GM08714 (cell line): ENCODE data around the gene HSPA14.
"Not testable (repeated sequence)": the region's sequence is repeated elsewhere in the genome, so short reads cannot be mapped to it uniquely, and the experiment has no call there.

Experiments used
- H3K4me3 ChIP-seq: fragments of 200-500 bp; sonication (Bioruptor generic); 2 replicates; pipeline ENCODE4 v1.5.1; 2014; ENCODE audit warnings: mild to moderate bottlenecking, low read length, inconsistent platforms
- ZNF274 ChIP-seq: IDR thresholded peaks from 2 replicates; pipeline ENCODE4 v1.6.1; 2012; ENCODE audit warnings: mild to moderate bottlenecking, low read depth, low read length

The HSPA14 gene

GRCh38 chr10:14889318-14889717 is 51.2 kb downstream of the HSPA14 start:
- TF ChIP-seq ZNF274: no peak
- no peak overlapping the region for H3K4me3 ChIP-seq

DNA sequence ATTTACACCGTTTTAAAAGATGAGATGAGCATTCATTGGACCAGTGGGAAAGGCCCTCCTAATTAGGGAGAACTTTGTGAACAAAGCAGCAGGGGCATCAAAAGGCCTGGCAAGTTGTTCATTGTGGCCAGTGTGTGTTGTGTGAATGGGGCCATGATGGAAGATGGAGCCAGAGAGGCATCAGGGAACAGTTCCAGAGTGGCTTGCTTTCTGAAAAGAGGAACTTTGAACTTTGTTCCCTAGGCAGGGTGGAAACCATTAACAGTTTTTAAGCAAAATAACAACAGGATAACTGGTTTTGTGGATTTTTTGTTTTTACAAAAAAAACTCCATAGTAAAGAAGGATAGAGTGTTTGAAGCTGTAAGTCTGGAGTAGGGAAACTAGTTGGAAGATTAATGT is 53.0 kb downstream of the HSPA14 start:
- TF ChIP-seq ZNF274: no peak
- no peak overlapping the region for H3K4me3 ChIP-seq

DNA sequence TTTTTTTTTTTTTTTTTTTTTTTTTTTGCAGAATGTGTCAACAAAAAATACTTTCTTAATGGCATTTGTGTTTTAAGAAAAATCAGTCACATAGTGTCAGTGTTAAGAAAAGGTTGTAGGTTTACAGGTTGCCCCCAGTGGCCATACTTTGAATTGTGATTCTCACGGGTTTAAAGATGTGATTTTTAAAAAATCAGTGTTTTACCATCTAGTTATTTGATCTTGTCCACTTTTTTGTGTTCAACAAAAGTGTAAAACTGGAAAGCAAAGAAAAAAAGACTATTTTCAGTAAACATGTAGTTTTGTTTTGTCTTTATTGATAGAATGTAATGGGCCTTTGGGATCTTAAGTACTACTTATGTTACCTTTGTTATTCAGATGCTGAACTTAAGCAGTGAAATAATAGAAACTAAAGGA is 66.2 kb downstream of the HSPA14 start:
- H3K4me3 ChIP-seq: no peak overlapping the region
- no peak for TF ChIP-seq ZNF274

GRCh38 chr10:14904864-14905263 is 66.8 kb downstream of the HSPA14 start:
- no peak overlapping the region for H3K4me3 ChIP-seq
- TF ChIP-seq ZNF274: no peak

GRCh38 chr10:14905890-14906289 is 67.8 kb downstream of the HSPA14 start:
- H3K4me3 ChIP-seq: no peak overlapping the region
- no peak for TF ChIP-seq ZNF274

DNA sequence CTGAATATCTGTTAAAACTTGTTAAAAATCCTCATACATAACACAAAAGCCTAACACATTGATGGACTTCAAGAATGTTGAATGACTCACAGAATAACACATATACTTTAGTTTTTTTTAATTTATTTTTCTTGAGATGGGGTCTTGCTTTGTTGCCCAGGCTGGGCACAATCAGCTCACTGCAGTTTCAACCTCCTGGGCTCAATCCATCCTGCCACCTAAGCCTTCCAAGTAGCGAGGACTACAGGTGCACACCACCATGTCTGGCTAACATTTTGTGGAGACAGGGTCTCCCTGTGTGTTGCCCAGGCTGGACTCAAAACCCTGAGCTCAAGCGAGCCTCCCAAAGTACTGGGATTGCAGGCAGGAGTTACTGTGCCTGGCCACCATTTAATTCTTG is 68.7 kb downstream of the HSPA14 start:
- no peak for TF ChIP-seq ZNF274

DNA sequence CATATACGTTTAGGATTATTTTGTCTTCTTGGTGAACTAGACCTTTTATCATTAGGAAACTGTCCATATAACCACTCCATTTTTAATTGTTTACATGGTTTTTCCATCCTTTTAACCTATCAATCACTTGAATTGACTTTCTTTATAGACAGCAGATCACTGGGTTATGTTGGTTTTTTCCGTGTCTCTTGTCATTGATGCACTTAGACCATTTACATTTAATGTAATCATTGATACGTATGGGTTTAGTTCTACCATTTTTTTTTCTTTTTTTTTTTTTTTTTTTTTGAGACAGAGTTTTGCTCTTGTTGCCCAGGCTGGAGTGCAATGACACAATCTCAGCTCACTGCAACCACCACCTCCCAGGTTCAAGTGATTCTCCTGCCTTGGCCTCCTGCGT is 69.5 kb downstream of the HSPA14 start:
- H3K4me3 ChIP-seq: not testable (repeated sequence)

More for the DNA sequence above, 68.7 kb downstream of the HSPA14 start:
- no peak overlapping the region for H3K4me3 ChIP-seq

DNA sequence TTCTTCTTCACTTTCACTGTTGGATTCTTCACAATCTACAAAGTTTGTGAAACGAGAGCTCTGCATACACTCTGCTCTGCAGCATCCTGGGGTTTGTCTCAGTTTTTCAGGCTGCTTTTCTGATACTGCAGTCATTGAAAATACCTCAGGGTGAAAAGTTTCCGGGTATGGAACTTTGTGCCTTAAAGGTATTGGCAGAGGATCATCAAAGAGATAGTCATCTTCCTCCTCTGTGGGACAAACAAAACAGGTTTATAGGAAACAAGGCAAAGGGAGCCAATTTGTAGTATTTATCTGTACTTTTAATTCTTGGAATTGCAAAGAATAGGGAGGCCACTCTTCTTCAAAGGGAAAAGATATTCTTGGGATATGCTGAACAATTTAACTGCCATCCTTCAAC is 71.0 kb downstream of the HSPA14 start:
- TF ChIP-seq ZNF274: no peak
- H3K4me3 ChIP-seq: no peak overlapping the region

GRCh38 chr10:14910953-14911352 is 72.8 kb downstream of the HSPA14 start:
- H3K4me3 ChIP-seq: no peak overlapping the region
- TF ChIP-seq ZNF274: no peak

GRCh38 chr10:14911801-14912200 is 73.7 kb downstream of the HSPA14 start:
- no peak for TF ChIP-seq ZNF274
- no peak overlapping the region for H3K4me3 ChIP-seq

DNA sequence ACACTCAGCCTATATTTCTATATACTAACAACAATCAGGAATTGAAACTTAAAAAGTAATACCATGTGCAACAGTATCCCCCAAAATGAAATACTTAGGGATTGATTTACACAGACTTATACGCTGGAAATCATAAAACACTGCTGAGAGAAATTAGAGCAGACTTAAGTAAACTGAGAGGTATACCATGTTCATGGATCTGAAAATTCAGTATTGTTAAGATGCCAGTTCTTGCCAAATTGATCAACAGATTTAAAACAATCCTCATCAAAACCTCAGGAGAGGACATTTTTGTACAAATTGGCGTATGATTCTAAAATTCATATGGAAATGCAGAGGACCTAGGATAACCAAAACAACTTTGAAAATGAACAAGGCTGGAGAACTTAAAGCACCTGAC is 78.5 kb downstream of the HSPA14 start:
- TF ChIP-seq ZNF274: no peak

GRCh38 chr10:14917827-14918226 is 79.7 kb downstream of the HSPA14 start:
- no peak for TF ChIP-seq ZNF274
- no peak overlapping the region for H3K4me3 ChIP-seq

More for the DNA sequence above, 78.5 kb downstream of the HSPA14 start:
- H3K4me3 ChIP-seq: no peak overlapping the region

DNA sequence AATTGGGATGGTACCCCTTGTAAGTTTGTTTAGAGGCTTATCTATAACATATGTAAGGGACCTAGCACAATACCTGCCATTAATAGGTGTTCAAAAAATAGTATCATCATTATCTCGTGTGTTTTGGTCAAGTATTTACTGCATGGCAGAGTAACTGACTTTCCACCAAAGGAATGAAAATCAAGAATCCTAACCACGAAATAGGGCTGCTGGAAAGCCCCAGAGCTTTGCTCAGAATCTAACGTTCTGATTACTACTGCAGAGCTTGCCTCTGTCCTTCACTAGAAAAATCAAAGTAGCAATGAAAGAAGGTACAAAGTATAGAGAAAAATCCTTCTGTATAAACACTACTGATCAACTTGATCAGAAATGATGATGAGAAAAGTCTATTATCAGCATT is 80.9 kb downstream of the HSPA14 start:
- no peak overlapping the region for H3K4me3 ChIP-seq
- TF ChIP-seq ZNF274: no peak
